ENCODE data around the gene MTHFD1L. TPM values are rescaled to one million over a fixed set of nuclear protein-coding genes. Genes with fewer than 3 reads are reported as not detected.

Gene MTHFD1L
- total and polyA plus RNA-seq, 8 donors: 1.8 to 16.3 (median 8.8) TPM

DNA sequence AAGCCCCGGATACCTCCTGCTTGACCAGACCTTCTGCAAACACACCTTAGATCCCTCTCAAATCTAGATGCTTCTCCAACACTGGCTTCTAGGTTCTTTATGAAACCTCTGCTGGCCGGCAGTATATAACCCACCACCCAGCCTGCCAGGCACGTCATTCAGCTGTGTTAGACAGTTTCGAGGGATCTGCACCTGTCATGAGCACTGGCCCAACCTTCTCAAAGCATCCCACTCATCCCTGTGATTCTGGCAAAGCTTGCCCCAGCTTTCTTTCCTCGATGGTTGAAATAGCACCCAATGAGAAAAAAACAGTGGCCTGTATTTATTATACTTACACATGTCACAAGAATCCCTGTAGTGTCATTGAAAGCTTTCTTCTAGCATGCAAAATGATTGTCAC, 157.8 kb downstream of the MTHFD1L start:
- H3K4me1 ChIP-seq: peaks cover 0 to 23% (median 10%) of the 10 kb centered on the region in 4 donors
- DNase-seq: no peak
- H3K27me3 ChIP-seq: no peaks in the 10 kb centered on the region
- peaks cover 0 to under 1% (median 0%) of the 10 kb centered on the region in 4 donors for H3K36me3 ChIP-seq
- intact Hi-C loops (cut with DNase I; ENCODE audit: low total_unique reads): no loop called here
- no peak overlapping the region for H3K27ac ChIP-seq
- no peak overlapping the region for H3K4me3 ChIP-seq
- TF ChIP-seq POLR2AphosphoS5 (IDR thresholded peaks at IDR 0.05) (no peak), POLR2A (IDR thresholded peaks at IDR 0.05) (no peak), EP300 (IDR thresholded peaks at IDR 0.05) (no peak)
- TF ChIP-seq, protein P1, sequence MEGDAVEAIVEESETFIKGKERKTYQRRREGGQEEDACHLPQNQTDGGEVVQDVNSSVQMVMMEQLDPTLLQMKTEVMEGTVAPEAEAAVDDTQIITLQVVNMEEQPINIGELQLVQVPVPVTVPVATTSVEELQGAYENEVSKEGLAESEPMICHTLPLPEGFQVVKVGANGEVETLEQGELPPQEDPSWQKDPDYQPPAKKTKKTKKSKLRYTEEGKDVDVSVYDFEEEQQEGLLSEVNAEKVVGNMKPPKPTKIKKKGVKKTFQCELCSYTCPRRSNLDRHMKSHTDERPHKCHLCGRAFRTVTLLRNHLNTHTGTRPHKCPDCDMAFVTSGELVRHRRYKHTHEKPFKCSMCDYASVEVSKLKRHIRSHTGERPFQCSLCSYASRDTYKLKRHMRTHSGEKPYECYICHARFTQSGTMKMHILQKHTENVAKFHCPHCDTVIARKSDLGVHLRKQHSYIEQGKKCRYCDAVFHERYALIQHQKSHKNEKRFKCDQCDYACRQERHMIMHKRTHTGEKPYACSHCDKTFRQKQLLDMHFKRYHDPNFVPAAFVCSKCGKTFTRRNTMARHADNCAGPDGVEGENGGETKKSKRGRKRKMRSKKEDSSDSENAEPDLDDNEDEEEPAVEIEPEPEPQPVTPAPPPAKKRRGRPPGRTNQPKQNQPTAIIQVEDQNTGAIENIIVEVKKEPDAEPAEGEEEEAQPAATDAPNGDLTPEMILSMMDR (IDR thresholded peaks at IDR 0.05): no peak
- H3K9me3 ChIP-seq: no peaks in the 10 kb centered on the region
- 95 to 99% (median 97%) methylated on average over 5 of the region's 5 CpGs for WGBS, 5 donors

DNA sequence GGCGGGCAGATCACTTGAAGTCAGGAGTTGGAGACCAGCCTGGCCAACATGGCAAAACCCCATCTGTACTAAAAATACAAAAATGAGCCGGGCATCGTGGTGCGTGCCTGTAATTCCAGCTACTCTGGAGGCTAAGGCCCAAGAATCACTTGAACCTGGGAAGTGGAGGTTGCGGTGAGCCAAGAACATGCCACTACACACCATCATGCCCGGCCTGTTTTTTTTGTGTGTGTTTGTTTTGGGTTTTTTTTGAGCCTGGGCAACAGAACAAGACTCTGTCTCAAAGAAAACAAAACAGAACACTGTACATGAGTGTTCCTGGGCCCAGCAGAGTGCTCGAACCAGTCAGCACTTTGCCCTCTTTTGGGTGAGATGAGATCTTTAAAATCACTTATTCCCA, 159.1 kb downstream of the MTHFD1L start:
- intact Hi-C loops (cut with DNase I; ENCODE audit: low total_unique reads): no loop called here
- H3K27me3 ChIP-seq: no peaks in the 10 kb centered on the region
- peak overlapping the region in 1 of 5 donors; percentile 57 for H3K27ac ChIP-seq
- WGBS, 5 donors: 89 to 97% (median 95%) methylated on average over 7 of the region's 7 CpGs
- H3K9me3 ChIP-seq: no peaks in the 10 kb centered on the region
- no peak for DNase-seq
- no peaks in the 10 kb centered on the region for H3K36me3 ChIP-seq
- no peak overlapping the region for H3K4me3 ChIP-seq
- H3K4me1 ChIP-seq: peaks cover 0 to 18% (median 10%) of the 10 kb centered on the region in 4 donors
- TF ChIP-seq POLR2A (IDR thresholded peaks at IDR 0.05) (no peak), EP300 (IDR thresholded peaks at IDR 0.05) (no peak), POLR2AphosphoS5 (IDR thresholded peaks at IDR 0.05) (no peak)
- TF ChIP-seq, protein P1 (IDR thresholded peaks at IDR 0.05): no peak

DNA sequence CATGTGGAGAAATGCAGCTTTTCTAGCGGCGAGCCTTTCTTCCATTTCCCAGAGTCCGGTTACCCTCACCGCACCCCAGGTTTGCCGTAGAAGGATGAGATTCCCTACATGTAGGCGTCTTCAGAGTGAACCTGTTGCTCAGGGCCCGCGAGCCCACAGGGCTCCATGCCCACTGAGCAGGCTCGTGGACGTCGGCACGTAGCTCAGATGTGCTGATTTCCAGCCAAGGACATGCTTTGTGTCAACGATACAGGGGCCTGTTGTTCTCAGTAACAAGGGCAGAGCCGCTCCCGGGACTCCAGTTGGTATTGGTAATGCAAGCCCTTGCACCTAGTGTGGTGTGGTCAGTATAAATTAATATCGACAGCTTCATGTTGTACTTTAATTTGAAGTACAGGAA, 159.6 kb downstream of the MTHFD1L start:
- H3K36me3 ChIP-seq: no peaks in the 10 kb centered on the region
- no peak for DNase-seq
- intact Hi-C loops (cut with DNase I; ENCODE audit: low total_unique reads): no loop called here
- peaks cover 0 to 18% (median 10%) of the 10 kb centered on the region in 4 donors for H3K4me1 ChIP-seq
- H3K27ac ChIP-seq: peak overlapping the region in 1 of 5 donors; percentile 57
- WGBS, 5 donors: 88 to 97% (median 94%) methylated on average over 16 of the region's 16 CpGs
- H3K4me3 ChIP-seq: no peak overlapping the region
- TF ChIP-seq, protein P1 (IDR thresholded peaks at IDR 0.05): no peak
- no peak for TF ChIP-seq EP300 (IDR thresholded peaks at IDR 0.05)
- TF ChIP-seq POLR2A (IDR thresholded peaks at IDR 0.05): no peak
- TF ChIP-seq POLR2AphosphoS5 (IDR thresholded peaks at IDR 0.05): no peak
- no peaks in the 10 kb centered on the region for H3K27me3 ChIP-seq
- no peaks in the 10 kb centered on the region for H3K9me3 ChIP-seq

DNA sequence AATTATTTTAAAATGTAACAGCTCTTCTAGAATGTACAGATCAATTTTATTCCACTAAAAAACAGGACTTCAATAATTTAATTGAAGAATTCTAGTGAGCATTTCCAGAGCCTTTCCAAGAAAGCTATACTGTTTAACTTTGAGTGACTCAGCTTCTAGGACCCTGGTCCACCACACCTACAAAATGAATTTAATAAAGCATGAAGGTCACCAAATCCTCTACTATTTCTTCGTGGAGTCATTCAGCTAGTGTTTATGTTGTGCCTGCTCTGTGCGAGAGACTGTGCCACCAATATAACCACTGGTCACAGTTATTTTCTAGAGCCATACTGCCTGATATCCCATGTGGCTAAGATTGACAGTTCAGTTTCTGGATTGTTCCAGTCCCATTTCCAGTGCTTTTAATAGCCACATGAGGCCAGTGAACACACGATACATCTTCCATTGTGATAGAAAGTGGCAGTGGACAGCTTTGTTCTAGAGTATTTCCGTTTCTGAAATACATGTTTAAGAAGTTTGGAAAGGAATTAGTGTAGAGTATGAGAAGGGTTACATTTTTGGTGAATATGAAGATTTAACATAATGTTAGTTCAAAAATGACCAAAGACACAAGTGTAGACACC, 160.7 kb downstream of the MTHFD1L start:
- H3K4me3 ChIP-seq: no peak overlapping the region
- intact Hi-C loops (cut with DNase I; ENCODE audit: low total_unique reads): no loop called here
- TF ChIP-seq POLR2AphosphoS5 (IDR thresholded peaks at IDR 0.05) (no peak), POLR2A (IDR thresholded peaks at IDR 0.05) (no peak), EP300 (IDR thresholded peaks at IDR 0.05) (no peak)
- TF ChIP-seq, protein P1 (IDR thresholded peaks at IDR 0.05): no peak
- H3K27ac ChIP-seq: peak overlapping the region in 1 of 5 donors; percentile 25
- peaks cover 0 to 18% (median 10%) of the 10 kb centered on the region in 4 donors for H3K4me1 ChIP-seq
- no peaks in the 10 kb centered on the region for H3K36me3 ChIP-seq
- H3K27me3 ChIP-seq: no peaks in the 10 kb centered on the region
- no peak for DNase-seq
- 78 to 87% (median 84%) methylated on average over 4 of the region's 4 CpGs for WGBS, 5 donors
- H3K9me3 ChIP-seq: no peaks in the 10 kb centered on the region

Measured in stomach (tissue), 9 donors.